LNCaP clone FGC (cell line): Measurements from ENCODE around the gene FAM20B.

ENCODE experiments used
- DNase-seq: peaks from one replicate; pipeline ENCODE4 v3.0.0-alpha.2; 2011; ENCODE audit warnings: low read depth
- H3K4me3 ChIP-seq: 2 replicates; pipeline ENCODE4 v1.5.1; 2011; ENCODE audit warnings: mild to moderate bottlenecking, low read depth, low read length, control low read depth
- CTCF ChIP-seq: IDR thresholded peaks from 2 replicates; pipeline ENCODE4 v1.5.1; 2012; ENCODE audit warnings: mild to moderate bottlenecking; ENCODE audit not compliant: control insufficient read depth, insufficient read depth; ENCODE audit errors: extremely low read depth

The FAM20B gene

GRCh38 chr1:179042087-179042486 lies 16.4 kb downstream of the FAM20B start:
- TF ChIP-seq CTCF = no peak
- no peak for DNase-seq
- H3K4me3 ChIP-seq = no peak overlapping the region

- no peak overlapping the region for H3K4me3 ChIP-seq
- TF ChIP-seq CTCF = no peak
- no peak for DNase-seq
Observed at GRCh38 chr1:179042700-179043099, 17.0 kb downstream of the FAM20B start.

GRCh38 chr1:179043266-179043665 lies 17.6 kb downstream of the FAM20B start:
- H3K4me3 ChIP-seq = no peak overlapping the region
- TF ChIP-seq CTCF = no peak
- DNase-seq = no peak

DNA sequence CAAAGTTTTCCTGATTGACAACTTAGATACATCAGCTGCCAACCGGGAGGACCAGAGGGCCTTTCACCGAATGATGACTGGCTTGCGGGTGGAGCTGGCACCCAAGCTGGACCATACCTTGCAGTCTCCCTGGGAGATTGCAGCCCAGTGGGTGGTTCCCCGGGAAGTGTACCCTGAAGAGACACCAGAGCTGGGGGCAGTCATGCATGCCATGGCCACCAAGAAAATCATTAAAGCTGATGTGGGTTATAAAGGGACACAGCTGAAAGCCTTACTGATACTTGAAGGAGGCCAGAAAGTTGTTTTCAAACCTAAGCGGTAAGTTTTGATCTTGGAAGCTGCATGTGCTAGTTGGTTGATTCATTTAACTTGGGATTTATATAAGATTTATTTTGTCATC lies 18.2 kb downstream of the FAM20B start:
- DNase-seq = no peak
- no peak overlapping the region for H3K4me3 ChIP-seq
- TF ChIP-seq CTCF = no peak

DNA sequence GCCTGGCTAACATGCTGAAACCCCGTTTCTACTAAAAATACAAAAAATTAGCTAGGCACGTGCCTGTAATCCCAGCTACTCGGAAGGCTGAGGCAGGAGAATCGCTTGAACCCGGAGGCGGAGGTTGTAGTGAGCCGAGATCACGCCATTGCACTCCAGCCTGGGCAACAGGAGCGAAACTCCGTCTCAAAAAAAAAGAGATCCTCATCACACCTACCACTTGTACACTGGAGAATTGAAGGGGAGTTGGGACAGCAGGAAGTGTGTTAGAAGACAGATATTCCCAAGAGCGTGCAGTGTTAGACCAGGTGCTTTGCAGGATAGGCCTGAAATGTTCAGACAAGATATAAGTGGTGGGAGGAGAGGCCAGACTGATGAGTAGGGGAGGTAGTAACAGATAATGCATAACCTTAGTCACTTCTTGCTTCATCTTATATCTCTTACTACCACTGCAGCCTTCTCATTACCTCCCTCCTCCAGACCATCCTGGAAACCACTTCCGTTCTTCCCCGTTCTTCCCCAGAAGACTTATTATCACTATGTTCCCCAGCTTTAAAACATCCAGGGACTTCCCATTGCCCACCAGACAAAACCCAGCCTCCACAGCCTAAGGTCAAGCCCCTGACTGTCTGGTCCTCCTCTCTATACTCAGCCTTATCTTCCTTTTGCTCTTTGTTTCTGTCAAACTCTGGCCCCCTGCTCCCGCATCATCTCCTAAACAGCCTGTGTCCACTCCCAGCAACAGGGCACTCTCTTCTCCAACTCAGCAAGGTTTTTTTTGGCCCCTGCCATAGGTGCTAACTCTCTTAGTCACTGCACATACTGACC lies 21.3 kb downstream of the FAM20B start:
- DNase-seq = no peak
- no peak overlapping the region for H3K4me3 ChIP-seq
- TF ChIP-seq CTCF = no peak

DNA sequence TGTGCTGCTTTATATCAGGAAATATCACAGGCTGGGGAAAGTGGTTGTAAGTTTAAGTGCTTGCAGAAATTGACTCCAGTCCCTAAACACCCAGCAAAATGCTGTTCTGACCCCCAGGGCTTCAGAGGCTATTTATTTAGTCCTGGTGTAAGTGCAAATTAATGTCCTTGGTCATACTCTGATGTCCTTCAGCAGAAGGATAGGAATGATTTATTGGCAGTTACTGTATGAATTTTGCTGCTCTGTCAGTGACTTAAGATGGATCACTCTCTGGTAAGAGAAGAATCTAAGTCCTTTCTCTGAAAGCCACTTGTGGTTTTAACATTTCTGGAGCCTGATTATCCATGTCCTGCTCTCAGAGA lies 21.9 kb downstream of the FAM20B start:
- no peak for DNase-seq
- no peak for TF ChIP-seq CTCF
- H3K4me3 ChIP-seq = no peak overlapping the region
